Caco-2 (cell line): ENCODE data around the gene ZC3H12C. TPM values are rescaled to one million over a fixed set of nuclear protein-coding genes. Genes with fewer than 3 reads are reported as not detected.

Experiments
- BruUV-seq: library from RNA; stranded (reverse); fragments of 400-500 nt; replicated peaks from 2 replicates; lab custom pipeline; 2021; lab: Mats Ljungman, UMichigan
- CTCF ChIA-PET: fragments of 300-600 bp; sonication (Branson Sonifier 250); formaldehyde crosslinking; loops from one replicate; lab custom pipeline; 2022; ENCODE audit warnings: antibody characterized with exemption; lab: Charles Lee
- POLR2A ChIA-PET: fragments of 300-600 bp; sonication (Branson Sonifier 250); formaldehyde crosslinking; loops from one replicate; lab custom pipeline; 2022; ENCODE audit warnings: antibody characterized with exemption; lab: Charles Lee
- DNase-seq, 2 experiments: peaks; one replicate each; pipeline versions ENCODE4 v3.0.0 to v3.0.0-alpha.2; 2020 to 2022
- H3K27me3 ChIP-seq: replicated peaks from 2 replicates; pipeline ENCODE4 v1.6.0; 2011; ENCODE audit warnings: low read length; ENCODE audit not compliant: control insufficient read depth, insufficient read depth
- H3K36me3 ChIP-seq: 2 replicates; pipeline ENCODE4 v1.5.1; 2011; ENCODE audit warnings: low read length; ENCODE audit not compliant: control insufficient read depth, insufficient read depth
- H3K4me1 ChIP-seq: fragments of 250-450 bp; sonication (Bioruptor Pico); 2 replicates; pipeline ENCODE4 v1.5.1; 2020; ENCODE audit warnings: mild to moderate bottlenecking
- H3K4me3 ChIP-seq: 2 replicates; pipeline ENCODE4 v1.5.1; 2011; ENCODE audit warnings: low read depth, mild to moderate bottlenecking, control low read depth, low read length
- H3K9me3 ChIP-seq: fragments of 250-450 bp; sonication (Bioruptor Pico); 2 replicates; pipeline ENCODE4 v1.5.1; 2020; ENCODE audit warnings: mild to moderate bottlenecking, moderate library complexity
- H3K27ac Mint-ChIP-seq: one replicate; pipeline ENCODE4 v1.8.0; 2022; ENCODE audit warnings: mixed read lengths; ENCODE audit not compliant: unreplicated experiment
- H3K27me3 Mint-ChIP-seq: one replicate; pipeline ENCODE4 v1.8.0; 2022; ENCODE audit warnings: mixed read lengths; ENCODE audit not compliant: insufficient read depth, unreplicated experiment
- H3K36me3 Mint-ChIP-seq: one replicate; pipeline ENCODE4 v1.8.0; 2022; ENCODE audit warnings: mild to moderate bottlenecking, mixed read lengths; ENCODE audit not compliant: insufficient read depth, unreplicated experiment
- H3K4me1 Mint-ChIP-seq: one replicate; pipeline ENCODE4 v1.8.0; 2022; ENCODE audit warnings: low read depth, mixed read lengths; ENCODE audit not compliant: unreplicated experiment
- H3K4me3 Mint-ChIP-seq: one replicate; pipeline ENCODE4 v1.8.0; 2022; ENCODE audit warnings: mild to moderate bottlenecking, moderate library complexity, mixed read lengths; ENCODE audit not compliant: unreplicated experiment
- H3K9me3 Mint-ChIP-seq: one replicate; pipeline ENCODE4 v1.8.0; 2022; ENCODE audit warnings: mixed read lengths; ENCODE audit not compliant: unreplicated experiment
- intact Hi-C: fragments of 100-400 bp; cut with micrococcal nuclease; formaldehyde crosslinking; loops from one replicate; pipeline ENCODE4 v1.10.0; 2022; ENCODE audit not compliant: unreplicated experiment
- total RNA-seq: library from RNA; stranded (reverse); gene quantifications from 2 replicates; pipeline ENCODE4 v1.2.3, GENCODE V29; 2022
- TF ChIP-seq, protein P1 (sequence below), 2 experiments: fragments of 200-600 bp in 1 of 2; IDR thresholded peaks; 1 replicate in 1 of 2; 2 replicates in 1 of 2; pipeline versions ENCODE4 v1.5.1 to v1.8.0; 2011 to 2022; ENCODE audit warnings: antibody characterized with exemption in 1 of 2, control low read depth in 1 of 2, inconsistent platforms in 1 of 2, low read depth in 1 of 2, low read length in 1 of 2, mild to moderate bottlenecking in 1 of 2, moderate library complexity in 1 of 2; ENCODE audit not compliant: insufficient read depth in 1 of 2, severe bottlenecking in 1 of 2, unreplicated experiment in 1 of 2

Gene ZC3H12C
- total RNA-seq, 1 experiment from 2014 or later: 11.7 TPM

DNA sequence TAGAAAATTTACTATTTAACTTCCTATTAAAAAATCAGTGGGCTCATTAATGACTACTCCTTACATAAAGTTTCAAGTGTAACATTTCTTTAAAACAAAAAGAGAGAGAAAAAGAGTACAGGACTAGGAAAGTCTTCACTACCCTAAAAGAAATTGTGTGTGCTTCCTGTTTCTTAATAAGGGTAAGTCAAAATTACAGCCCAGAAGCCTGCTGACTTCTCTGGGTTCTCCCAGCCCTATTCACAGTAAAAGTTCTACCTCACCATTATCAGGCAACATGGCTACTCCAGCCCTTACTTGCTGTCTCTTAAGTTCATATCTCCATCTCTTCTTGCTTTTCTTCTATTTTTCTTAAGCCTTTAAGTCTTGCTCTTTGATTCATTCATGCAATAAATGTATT is 20.3 kb upstream of the ZC3H12C start:
- peaks cover 30% of the 10 kb centered on the region for H3K4me1 ChIP-seq
- BruUV-seq: no TSS peak
- no peaks in the 10 kb centered on the region for H3K9me3 ChIP-seq
- DNase-seq: no peak
- intact Hi-C loops: no loop called here
- Mint-ChIP-seq H3K4me1 (peaks cover 19% of the 10 kb centered on the region), H3K27me3 (no peaks in the 10 kb centered on the region), H3K4me3 (no peak overlapping the region), H3K27ac (no peak overlapping the region), H3K9me3 (no peaks in the 10 kb centered on the region), H3K36me3 (no peaks in the 10 kb centered on the region)
- H3K36me3 ChIP-seq: no peaks in the 10 kb centered on the region
- ChIA-PET POLR2A (no interaction called here), CTCF (no interaction called here)
- no peaks in the 10 kb centered on the region for H3K27me3 ChIP-seq
- TF ChIP-seq, protein P1, sequence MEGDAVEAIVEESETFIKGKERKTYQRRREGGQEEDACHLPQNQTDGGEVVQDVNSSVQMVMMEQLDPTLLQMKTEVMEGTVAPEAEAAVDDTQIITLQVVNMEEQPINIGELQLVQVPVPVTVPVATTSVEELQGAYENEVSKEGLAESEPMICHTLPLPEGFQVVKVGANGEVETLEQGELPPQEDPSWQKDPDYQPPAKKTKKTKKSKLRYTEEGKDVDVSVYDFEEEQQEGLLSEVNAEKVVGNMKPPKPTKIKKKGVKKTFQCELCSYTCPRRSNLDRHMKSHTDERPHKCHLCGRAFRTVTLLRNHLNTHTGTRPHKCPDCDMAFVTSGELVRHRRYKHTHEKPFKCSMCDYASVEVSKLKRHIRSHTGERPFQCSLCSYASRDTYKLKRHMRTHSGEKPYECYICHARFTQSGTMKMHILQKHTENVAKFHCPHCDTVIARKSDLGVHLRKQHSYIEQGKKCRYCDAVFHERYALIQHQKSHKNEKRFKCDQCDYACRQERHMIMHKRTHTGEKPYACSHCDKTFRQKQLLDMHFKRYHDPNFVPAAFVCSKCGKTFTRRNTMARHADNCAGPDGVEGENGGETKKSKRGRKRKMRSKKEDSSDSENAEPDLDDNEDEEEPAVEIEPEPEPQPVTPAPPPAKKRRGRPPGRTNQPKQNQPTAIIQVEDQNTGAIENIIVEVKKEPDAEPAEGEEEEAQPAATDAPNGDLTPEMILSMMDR (IDR thresholded peaks at IDR 0.05; ENCODE audit: insufficient read depth in 1 of 2, low read depth in 1 of 2, low read length in 1 of 2, severe bottlenecking in 1 of 2, unreplicated experiment in 1 of 2): no peak
- no peak overlapping the region for H3K4me3 ChIP-seq

DNA sequence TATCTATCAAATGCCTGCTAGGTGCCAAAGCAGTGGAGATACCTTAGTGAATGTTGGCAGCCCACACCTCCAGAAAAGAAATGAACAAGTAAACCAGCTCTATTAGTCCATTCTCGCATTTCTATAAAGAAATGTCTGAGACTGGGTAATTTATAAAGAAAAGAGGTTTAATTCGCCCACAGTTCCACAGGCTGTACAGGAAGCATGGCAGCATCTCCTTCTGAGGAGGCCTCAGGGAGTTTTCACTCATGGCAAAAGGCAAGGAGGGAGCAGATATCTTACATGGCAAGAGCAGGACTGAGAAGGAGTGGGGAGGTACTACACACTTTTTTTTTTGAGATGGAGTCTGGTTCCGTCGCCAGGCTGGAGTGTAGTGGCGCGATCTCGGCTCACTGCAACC is 18.7 kb upstream of the ZC3H12C start:
- DNase-seq: no peak
- Mint-ChIP-seq H3K9me3 (no peaks in the 10 kb centered on the region), H3K36me3 (no peaks in the 10 kb centered on the region), H3K4me3 (no peak overlapping the region), H3K27me3 (no peaks in the 10 kb centered on the region), H3K4me1 (peaks cover 19% of the 10 kb centered on the region), H3K27ac (no peak overlapping the region)
- H3K4me3 ChIP-seq: no peak overlapping the region
- ChIA-PET CTCF (no interaction called here), POLR2A (no interaction called here)
- TF ChIP-seq, protein P1 (IDR thresholded peaks at IDR 0.05; ENCODE audit: insufficient read depth in 1 of 2, low read depth in 1 of 2, low read length in 1 of 2, severe bottlenecking in 1 of 2, unreplicated experiment in 1 of 2): no peak
- intact Hi-C loops: no loop called here
- H3K27me3 ChIP-seq: no peaks in the 10 kb centered on the region
- no peaks in the 10 kb centered on the region for H3K36me3 ChIP-seq
- H3K4me1 ChIP-seq: peaks cover 33% of the 10 kb centered on the region
- 0 out of 2 replicates have a peak, but pooled peaks cover 4% of the 10 kb centered on the region for H3K9me3 ChIP-seq
- no TSS peak for BruUV-seq

DNA sequence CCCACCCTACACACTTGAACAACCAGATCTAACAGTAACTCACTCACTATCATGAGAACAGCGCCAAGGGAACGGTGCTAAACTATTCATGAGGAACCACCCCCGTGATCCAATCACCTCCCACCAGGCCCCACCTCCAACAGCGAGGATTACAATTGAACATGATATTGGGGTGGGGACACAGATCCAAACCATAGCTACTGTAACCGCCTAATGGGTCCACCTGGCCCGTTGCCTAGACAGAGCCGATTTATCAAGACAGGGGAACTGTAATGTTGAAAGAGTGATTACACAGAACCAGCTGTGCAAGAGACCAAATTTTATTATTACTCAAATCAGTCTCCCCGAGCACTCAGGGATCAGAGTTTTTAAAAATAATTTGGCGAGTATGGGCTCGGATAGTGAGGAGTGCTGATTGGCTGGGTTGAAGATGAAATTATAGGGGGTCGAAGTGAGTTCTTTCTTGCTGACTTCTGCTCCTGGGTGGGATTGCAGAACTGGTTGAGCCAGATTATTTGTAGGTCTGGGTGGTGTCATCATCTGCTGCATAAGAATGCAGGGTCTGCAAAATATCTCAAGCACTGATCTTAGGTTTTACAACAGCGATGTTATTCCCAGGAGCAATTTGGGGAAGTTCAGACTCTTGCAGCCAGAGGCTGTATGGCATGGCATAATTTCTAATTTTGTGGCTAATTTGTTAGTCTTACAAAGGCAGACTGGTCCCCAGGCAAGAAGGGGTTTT is 17.9 kb upstream of the ZC3H12C start:
- Histone ChIP-seq H3K4me1 (peaks cover 33% of the 10 kb centered on the region), H3K4me3 (no peak overlapping the region), H3K9me3 (0 out of 2 replicates have a peak, but pooled peaks cover 4% of the 10 kb centered on the region), H3K36me3 (no peaks in the 10 kb centered on the region), H3K27me3 (no peaks in the 10 kb centered on the region)
- intact Hi-C loops: loop anchor here (5.0 kb wide), 2 partner anchors 58 to 128 kb away; no protein-coding TSS in a partner anchor
- no peak for DNase-seq
- Mint-ChIP-seq H3K27ac (peak overlapping the region; percentile 30), H3K36me3 (no peaks in the 10 kb centered on the region), H3K27me3 (no peaks in the 10 kb centered on the region), H3K9me3 (no peaks in the 10 kb centered on the region), H3K4me1 (peaks cover 19% of the 10 kb centered on the region), H3K4me3 (peak overlapping the region; percentile 12)
- ChIA-PET POLR2A (no interaction called here), CTCF (interaction anchor here (0.9 kb wide), 1 partner anchor 17 kb away, joined by 3 read pairs; no protein-coding TSS in a partner anchor)
- TF ChIP-seq, protein P1 (IDR thresholded peaks at IDR 0.05; ENCODE audit: insufficient read depth in 1 of 2, low read depth in 1 of 2, low read length in 1 of 2, severe bottlenecking in 1 of 2, unreplicated experiment in 1 of 2): no peak
- BruUV-seq: no TSS peak
